ENCODE results near the gene SEC14L5. TPM values are rescaled to one million over a fixed set of nuclear protein-coding genes. Genes with fewer than 3 reads are reported as not detected.

SEC14L5 gene
- total RNA-seq, 1 experiment from 2014 or later = 0.27 TPM

DNA sequence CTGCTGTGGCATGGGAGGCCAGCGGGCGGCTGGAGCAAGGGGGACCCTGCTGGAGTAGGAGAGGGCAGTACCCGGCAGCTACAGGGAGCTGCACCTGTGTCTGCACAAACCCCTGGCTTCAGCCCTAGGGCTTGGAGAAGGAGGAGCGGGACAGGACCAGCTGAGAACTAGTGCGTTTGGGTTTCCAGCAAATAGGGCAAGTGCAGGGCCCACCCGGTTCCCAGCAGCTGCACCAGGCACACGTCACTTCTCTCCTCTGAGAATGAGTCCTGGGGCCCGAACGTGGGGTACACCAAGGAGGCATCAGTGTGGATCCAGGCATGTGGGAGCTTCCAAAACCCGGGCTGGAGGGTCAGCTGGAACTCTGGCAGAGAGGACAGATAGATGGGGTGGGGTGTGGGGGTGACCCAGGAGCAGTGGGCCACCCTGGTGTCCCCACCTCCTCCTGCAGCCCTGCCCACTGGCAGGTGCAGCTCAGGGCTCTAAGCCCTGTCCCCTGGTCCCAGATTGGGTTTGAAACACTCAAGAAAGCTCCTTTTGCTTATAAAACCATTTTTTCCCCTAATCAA, 102.0 kb downstream of the SEC14L5 start:
- ChIA-PET POLR2A (interaction anchor here (1.0 kb wide), 1 partner anchor 26 kb away, joined by 4 read pairs; the partner anchor contains the start of gene NAGPA), CTCF (no interaction called here), RAD21 (ENCODE audit: low non-redundant PET in 1 of 2, low total read pairs in 2 of 2, uncharacterized antibody in 2 of 2, unreplicated experiment in 2 of 2) (no interaction called here)
- intact Hi-C loops (cut with micrococcal nuclease) = no loop called here
- Histone ChIP-seq H3K4me2 (ENCODE audit: low read length) (no peak overlapping the region), H3K9ac (ENCODE audit: low read length) (no peak overlapping the region), H4K20me1 (ENCODE audit: insufficient read depth) (no peaks in the 10 kb centered on the region), H3K9me2 (ENCODE audit: insufficient read depth) (no peaks in the 10 kb centered on the region), H3K9me3 (ENCODE audit: control insufficient read depth in 1 of 2, insufficient read depth in 1 of 2, low read depth in 1 of 2, low read length in 2 of 2) (no peaks in the 10 kb centered on the region), H3K79me2 (ENCODE audit: insufficient read depth, low read length) (no peaks in the 10 kb centered on the region), H3K4me3 (replicated peaks in 1 of 2; ENCODE audit: low read depth in 1 of 2, low read length in 2 of 2) (no peak overlapping the region), H3K27me3 (ENCODE audit: insufficient read depth, low read length) (peaks cover 10% of the 10 kb centered on the region; the same call in 1 of the 2 replicates), H2AFZ (ENCODE audit: low read depth, low read length, poor library complexity, severe bottlenecking) (no peak overlapping the region), H3K27ac (ENCODE audit: low read depth, low read length) (no peak overlapping the region), H3K36me3 (ENCODE audit: control insufficient read depth in 1 of 2, insufficient read depth in 2 of 2, low read length in 2 of 2) (no peaks in the 10 kb centered on the region), H3K4me1 (ENCODE audit: control insufficient read depth in 1 of 2, insufficient read depth in 2 of 2, low read length in 2 of 2) (peaks cover 0 to 5% of the 10 kb centered on the region in 2 experiments; a peak in 1 of 4 replicates)
- ATAC-seq = no peak
- no peak for TF ChIP-seq YY1 (IDR thresholded peaks at IDR 0.05; ENCODE audit: extremely low read depth, insufficient replicate concordance, low read depth, low read length)
- TF ChIP-seq ZNF274 (IDR thresholded peaks at IDR 0.05; ENCODE audit: low read depth, low read length) = no peak
- TF ChIP-seq, protein P1, sequence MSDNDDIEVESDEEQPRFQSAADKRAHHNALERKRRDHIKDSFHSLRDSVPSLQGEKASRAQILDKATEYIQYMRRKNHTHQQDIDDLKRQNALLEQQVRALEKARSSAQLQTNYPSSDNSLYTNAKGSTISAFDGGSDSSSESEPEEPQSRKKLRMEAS (IDR thresholded peaks at IDR 0.05) = no peak
- TF ChIP-seq, protein P2, sequence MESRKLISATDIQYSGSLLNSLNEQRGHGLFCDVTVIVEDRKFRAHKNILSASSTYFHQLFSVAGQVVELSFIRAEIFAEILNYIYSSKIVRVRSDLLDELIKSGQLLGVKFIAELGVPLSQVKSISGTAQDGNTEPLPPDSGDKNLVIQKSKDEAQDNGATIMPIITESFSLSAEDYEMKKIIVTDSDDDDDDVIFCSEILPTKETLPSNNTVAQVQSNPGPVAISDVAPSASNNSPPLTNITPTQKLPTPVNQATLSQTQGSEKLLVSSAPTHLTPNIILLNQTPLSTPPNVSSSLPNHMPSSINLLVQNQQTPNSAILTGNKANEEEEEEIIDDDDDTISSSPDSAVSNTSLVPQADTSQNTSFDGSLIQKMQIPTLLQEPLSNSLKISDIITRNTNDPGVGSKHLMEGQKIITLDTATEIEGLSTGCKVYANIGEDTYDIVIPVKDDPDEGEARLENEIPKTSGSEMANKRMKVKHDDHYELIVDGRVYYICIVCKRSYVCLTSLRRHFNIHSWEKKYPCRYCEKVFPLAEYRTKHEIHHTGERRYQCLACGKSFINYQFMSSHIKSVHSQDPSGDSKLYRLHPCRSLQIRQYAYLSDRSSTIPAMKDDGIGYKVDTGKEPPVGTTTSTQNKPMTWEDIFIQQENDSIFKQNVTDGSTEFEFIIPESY (IDR thresholded peaks at IDR 0.05; ENCODE audit: extremely low read depth, insufficient replicate concordance, low read length) = no peak
- no peak for TF ChIP-seq POLR2A (IDR thresholded peaks at IDR 0.05; ENCODE audit: borderline replicate concordance, extremely low read depth, insufficient read depth, insufficient read length)
- TF ChIP-seq, protein P3, sequence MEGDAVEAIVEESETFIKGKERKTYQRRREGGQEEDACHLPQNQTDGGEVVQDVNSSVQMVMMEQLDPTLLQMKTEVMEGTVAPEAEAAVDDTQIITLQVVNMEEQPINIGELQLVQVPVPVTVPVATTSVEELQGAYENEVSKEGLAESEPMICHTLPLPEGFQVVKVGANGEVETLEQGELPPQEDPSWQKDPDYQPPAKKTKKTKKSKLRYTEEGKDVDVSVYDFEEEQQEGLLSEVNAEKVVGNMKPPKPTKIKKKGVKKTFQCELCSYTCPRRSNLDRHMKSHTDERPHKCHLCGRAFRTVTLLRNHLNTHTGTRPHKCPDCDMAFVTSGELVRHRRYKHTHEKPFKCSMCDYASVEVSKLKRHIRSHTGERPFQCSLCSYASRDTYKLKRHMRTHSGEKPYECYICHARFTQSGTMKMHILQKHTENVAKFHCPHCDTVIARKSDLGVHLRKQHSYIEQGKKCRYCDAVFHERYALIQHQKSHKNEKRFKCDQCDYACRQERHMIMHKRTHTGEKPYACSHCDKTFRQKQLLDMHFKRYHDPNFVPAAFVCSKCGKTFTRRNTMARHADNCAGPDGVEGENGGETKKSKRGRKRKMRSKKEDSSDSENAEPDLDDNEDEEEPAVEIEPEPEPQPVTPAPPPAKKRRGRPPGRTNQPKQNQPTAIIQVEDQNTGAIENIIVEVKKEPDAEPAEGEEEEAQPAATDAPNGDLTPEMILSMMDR (IDR thresholded peaks at IDR 0.05 in 2 of 3, conservative IDR thresholded peaks at IDR 0.05 in 1 of 3; ENCODE audit: borderline replicate concordance in 1 of 3, insufficient read depth in 1 of 3, low read depth in 2 of 3, low read length in 2 of 3) = no peak
- TF ChIP-seq SRF (IDR thresholded peaks at IDR 0.05; ENCODE audit: low read depth) = no peak
- no peak for TF ChIP-seq SIN3A (IDR thresholded peaks at IDR 0.05; ENCODE audit: low read depth)
- no peak for TF ChIP-seq FOSL1 (IDR thresholded peaks at IDR 0.05; ENCODE audit: low read depth)
- no peak for TF ChIP-seq ELF1 (IDR thresholded peaks at IDR 0.05; ENCODE audit: borderline replicate concordance, low read depth)
- TF ChIP-seq EGR1 (IDR thresholded peaks at IDR 0.05; ENCODE audit: low read depth) = no peak
- BruUV-seq (replicated peaks) = no TSS peak
- no peak for DNase-seq (ENCODE audit: low read depth, low spot score)
